NCI-H146 treated with DMSO at 0.1 percent for 48 hours (cell line): Measurements from ENCODE around the gene MTMR2.

Experiments
- DNase-seq: peaks from one replicate; lab custom pipeline; 2025; ENCODE audit not compliant: unreplicated experiment; lab: John Stamatoyannopoulos, UW

MTMR2 gene

GRCh38 chr11:95923728-95924413 is at the start of gene MTMR2:
TSS of gene MTMR2 (minus strand) at chr11:95924107. CDS start at chr11:95923954, 153 bp downstream.
- peak; percentile 76 for DNase-seq

- DNase-seq = no peak
Measured at GRCh38 chr11:95972060-95972459, 48.2 kb upstream of the MTMR2 start.

- no peak for DNase-seq
Measured at GRCh38 chr11:95968585-95968984, 44.7 kb upstream of the MTMR2 start.

- DNase-seq = no peak
Measured at GRCh38 chr11:95964281-95964680, 40.4 kb upstream of the MTMR2 start.

GRCh38 chr11:95961758-95962157 is 37.9 kb upstream of the MTMR2 start:
- DNase-seq = no peak

GRCh38 chr11:95950905-95951304 is 27.0 kb upstream of the MTMR2 start:
- DNase-seq = no peak

GRCh38 chr11:95948637-95949036 is 24.7 kb upstream of the MTMR2 start:
- no peak for DNase-seq

GRCh38 chr11:95944623-95945022 is 20.7 kb upstream of the MTMR2 start:
- no peak for DNase-seq

GRCh38 chr11:95943546-95943945 is 19.6 kb upstream of the MTMR2 start:
- no peak for DNase-seq

- no peak for DNase-seq
Measured at GRCh38 chr11:95939091-95939490, 15.2 kb upstream of the MTMR2 start.

- no peak for DNase-seq
Measured at GRCh38 chr11:95937358-95937757, 13.5 kb upstream of the MTMR2 start.

GRCh38 chr11:95933594-95933993 is 9.7 kb upstream of the MTMR2 start:
- DNase-seq = no peak

GRCh38 chr11:95931916-95932315 is 8.0 kb upstream of the MTMR2 start:
- DNase-seq = no peak

GRCh38 chr11:95930948-95931347 is 7.0 kb upstream of the MTMR2 start:
- DNase-seq = no peak

GRCh38 chr11:95926726-95927125 is 2.8 kb upstream of the MTMR2 start:
- no peak for DNase-seq

GRCh38 chr11:95925011-95925410 is 1.1 kb upstream of the MTMR2 start:
- DNase-seq = peak; percentile 36

- peak; percentile 66 for DNase-seq
Measured at GRCh38 chr11:95924414-95924760, 480 bp upstream of the MTMR2 start.

GRCh38 chr11:95923439-95923727 is 524 bp downstream of the MTMR2 start:
- no peak for DNase-seq

GRCh38 chr11:95922536-95923438 is 1.1 kb downstream of the MTMR2 start:
- DNase-seq = no peak

GRCh38 chr11:95922099-95922498 is 1.8 kb downstream of the MTMR2 start:
- no peak for DNase-seq

- no peak for DNase-seq
Measured at GRCh38 chr11:95920460-95921105, 3.3 kb downstream of the MTMR2 start.

GRCh38 chr11:95919514-95919913 is 4.4 kb downstream of the MTMR2 start:
- no peak for DNase-seq
